ENCODE measurements around the gene CD46.
"Not testable (repeated sequence)": the region's sequence is repeated elsewhere in the genome, so short reads cannot be mapped to it uniquely, and the experiment has no call there.

The CD46 gene

GRCh38 chr1:207762622-207763021 is 10.8 kb downstream of the CD46 start:
- TF ChIP-seq, protein P1, sequence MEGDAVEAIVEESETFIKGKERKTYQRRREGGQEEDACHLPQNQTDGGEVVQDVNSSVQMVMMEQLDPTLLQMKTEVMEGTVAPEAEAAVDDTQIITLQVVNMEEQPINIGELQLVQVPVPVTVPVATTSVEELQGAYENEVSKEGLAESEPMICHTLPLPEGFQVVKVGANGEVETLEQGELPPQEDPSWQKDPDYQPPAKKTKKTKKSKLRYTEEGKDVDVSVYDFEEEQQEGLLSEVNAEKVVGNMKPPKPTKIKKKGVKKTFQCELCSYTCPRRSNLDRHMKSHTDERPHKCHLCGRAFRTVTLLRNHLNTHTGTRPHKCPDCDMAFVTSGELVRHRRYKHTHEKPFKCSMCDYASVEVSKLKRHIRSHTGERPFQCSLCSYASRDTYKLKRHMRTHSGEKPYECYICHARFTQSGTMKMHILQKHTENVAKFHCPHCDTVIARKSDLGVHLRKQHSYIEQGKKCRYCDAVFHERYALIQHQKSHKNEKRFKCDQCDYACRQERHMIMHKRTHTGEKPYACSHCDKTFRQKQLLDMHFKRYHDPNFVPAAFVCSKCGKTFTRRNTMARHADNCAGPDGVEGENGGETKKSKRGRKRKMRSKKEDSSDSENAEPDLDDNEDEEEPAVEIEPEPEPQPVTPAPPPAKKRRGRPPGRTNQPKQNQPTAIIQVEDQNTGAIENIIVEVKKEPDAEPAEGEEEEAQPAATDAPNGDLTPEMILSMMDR (IDR thresholded peaks at IDR 0.05; ENCODE audit: control extremely low read depth, extremely low read depth, low read depth, missing control alignments), result no peak
- no peak for DNase-seq (ENCODE audit: extremely low spot score)
- ChIA-PET POLR2A (no interaction called here), CTCF (no interaction called here)

- POLR2A ChIA-PET, result no interaction called here
- CTCF ChIA-PET, result no interaction called here
- TF ChIP-seq, protein P1 (IDR thresholded peaks at IDR 0.05; ENCODE audit: control extremely low read depth, extremely low read depth, low read depth, missing control alignments), result no peak
- no peak for DNase-seq (ENCODE audit: extremely low spot score)
Observed at GRCh38 chr1:207763091-207763490, 11.2 kb downstream of the CD46 start.

GRCh38 chr1:207763972-207764371 is 12.1 kb downstream of the CD46 start:
- TF ChIP-seq, protein P1 (IDR thresholded peaks at IDR 0.05; ENCODE audit: control extremely low read depth, extremely low read depth, low read depth, missing control alignments), result no peak
- DNase-seq (ENCODE audit: extremely low spot score), result no peak
- CTCF ChIA-PET, result interaction anchor here (1.4 kb wide), 1 partner anchor 34 kb away, joined by 4 read pairs; no protein-coding TSS in a partner anchor
- POLR2A ChIA-PET, result interaction anchor here (0.6 kb wide), 1 partner anchor 45 kb away, joined by 4 read pairs; no protein-coding TSS in a partner anchor

DNA sequence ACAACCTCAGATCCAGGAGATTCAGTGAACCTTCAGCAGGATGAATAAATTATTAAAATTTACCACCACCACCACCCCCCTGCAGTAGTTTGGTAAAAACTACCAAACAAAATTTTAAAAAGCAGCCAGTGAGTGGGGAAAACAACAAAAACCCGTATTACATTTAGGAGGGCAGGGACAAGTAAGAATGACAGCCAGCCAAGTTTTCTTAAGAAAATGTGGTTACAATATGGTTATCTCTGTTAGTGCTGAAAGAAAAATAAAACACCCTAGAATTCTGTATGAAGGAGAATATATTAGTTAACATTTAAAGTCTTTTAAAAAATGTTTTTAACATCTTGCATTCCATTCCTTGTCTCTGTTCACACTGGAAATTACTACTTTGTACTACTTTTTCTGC is 14.7 kb downstream of the CD46 start:
- no peak for DNase-seq (ENCODE audit: extremely low spot score)
- TF ChIP-seq, protein P1 (IDR thresholded peaks at IDR 0.05; ENCODE audit: control extremely low read depth, extremely low read depth, low read depth, missing control alignments), result no peak
- ChIA-PET CTCF (no interaction called here), POLR2A (no interaction called here)

- CTCF ChIA-PET, POLR2A ChIA-PET: not testable (repeated sequence)
Observed at GRCh38 chr1:207770514-207770913, 18.7 kb downstream of the CD46 start.

GRCh38 chr1:207776045-207776444 is 24.2 kb downstream of the CD46 start:
- POLR2A ChIA-PET; DNase-seq (ENCODE audit: extremely low spot score): not testable (repeated sequence)
- CTCF ChIA-PET, result interaction anchor here (0.9 to 2.2 kb wide), 2 partner anchors 17 to 21 kb away, joined by 3 to 10 read pairs; no protein-coding TSS in a partner anchor

More at GRCh38 chr1:207770514-207770913, 18.7 kb downstream of the CD46 start:
- not testable (repeated sequence) for DNase-seq (ENCODE audit: extremely low spot score)

DNA sequence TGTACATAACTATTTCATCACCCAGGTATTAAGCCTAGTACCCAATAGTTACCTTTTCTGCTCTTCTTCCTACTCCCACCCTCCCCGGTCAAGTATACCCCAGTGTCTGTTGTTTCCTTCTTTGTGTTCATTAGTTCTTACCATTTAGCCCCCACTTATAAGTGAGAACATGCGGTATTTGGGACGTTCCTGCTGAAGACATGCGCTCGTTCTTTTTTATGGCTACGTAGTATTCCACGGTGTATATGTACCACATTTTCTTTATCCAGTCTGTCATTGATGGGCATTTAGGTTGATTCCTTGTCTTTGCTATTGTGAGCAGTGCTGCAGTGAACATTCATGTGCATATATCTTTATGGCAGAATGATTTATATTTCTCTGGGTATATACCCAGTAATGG is 25.6 kb downstream of the CD46 start:
- POLR2A ChIA-PET; DNase-seq (ENCODE audit: extremely low spot score): not testable (repeated sequence)
- CTCF ChIA-PET, result interaction anchor here (1.0 to 2.2 kb wide), 3 partner anchors 10 to 20 kb away, joined by 5 to 10 read pairs (median 7); no protein-coding TSS in a partner anchor

GRCh38 chr1:207779008-207779407 is 27.2 kb downstream of the CD46 start:
- ChIA-PET POLR2A (no interaction called here), CTCF (interaction anchor here (1.9 kb wide), 1 partner anchor 17 kb away, joined by 7 read pairs; no protein-coding TSS in a partner anchor)
- TF ChIP-seq, protein P1 (IDR thresholded peaks at IDR 0.05; ENCODE audit: control extremely low read depth, extremely low read depth, low read depth, missing control alignments), result no peak
- no peak for DNase-seq (ENCODE audit: extremely low spot score)

All from GM10248 (cell line).